IMR-90 (cell line): ENCODE results near the gene SNAPC2. TPM values are rescaled to one million over a fixed set of nuclear protein-coding genes. Genes with fewer than 3 reads are reported as not detected.

Source experiments
- ATAC-seq: fragments of 200-7000 bp; cut with Tn5 transposase; 2 replicates; pipeline ENCODE4 v1.9.1; 2020; ENCODE audit warnings: low read depth, mild to moderate bottlenecking, moderate library complexity
- BruUV-seq: library from RNA; stranded (reverse); fragments of 400-500 nt; replicated peaks from 2 replicates; lab custom pipeline; 2021; lab: Mats Ljungman, UMichigan
- CTCF ChIA-PET: fragments of 300-600 bp; formaldehyde crosslinking; extraction: SDS; loops from one replicate; lab custom pipeline; 2021; ENCODE audit warnings: antibody characterized with exemption; lab: Yijun Ruan, JAX
- POLR2A ChIA-PET: fragments of 300-600 bp; sonication (Branson Sonifier 250); formaldehyde crosslinking; loops from one replicate; lab custom pipeline; 2022; ENCODE audit warnings: antibody characterized with exemption; ENCODE audit not compliant: unreplicated experiment; lab: Charles Lee
- DNase-seq: peaks from one replicate; pipeline ENCODE4 v3.0.0; 2013
- H2AFZ ChIP-seq: replicated peaks from 2 replicates; pipeline ENCODE3; 2013; ENCODE audit warnings: low read length, mild to moderate bottlenecking; ENCODE audit not compliant: poor library complexity
- H2AK5ac ChIP-seq: 2 replicates; pipeline ENCODE4 v1.6.1; 2013; ENCODE audit warnings: low read depth, low read length, inconsistent platforms
- H2AK9ac ChIP-seq: replicated peaks from 2 replicates; pipeline ENCODE3; 2013; ENCODE audit warnings: mild to moderate bottlenecking, low read depth, low read length, moderate library complexity; ENCODE audit not compliant: poor library complexity
- H2BK120ac ChIP-seq: 2 replicates; pipeline ENCODE4 v1.6.1; 2013; ENCODE audit warnings: low read depth, low read length, inconsistent platforms
- H2BK15ac ChIP-seq: 3 replicates; pipeline ENCODE4 v1.6.1; 2013; ENCODE audit warnings: low read depth, low read length, inconsistent platforms
- H2BK20ac ChIP-seq: 2 replicates; pipeline ENCODE4 v1.6.1; 2013; ENCODE audit warnings: low read depth, mild to moderate bottlenecking, inconsistent platforms, low read length, moderate library complexity
- H2BK5ac ChIP-seq: 2 replicates; pipeline ENCODE4 v1.6.1; 2013; ENCODE audit warnings: mild to moderate bottlenecking, low read depth, low read length, inconsistent platforms; ENCODE audit not compliant: poor library complexity, severe bottlenecking
- H3K14ac ChIP-seq: replicated peaks from 2 replicates; pipeline ENCODE4 v1.6.1; 2013; ENCODE audit warnings: low read depth, low read length, inconsistent platforms
- H3K18ac ChIP-seq: 2 replicates; pipeline ENCODE4 v1.6.1; 2013; ENCODE audit warnings: low read depth, low read length, control low read depth
- H3K23ac ChIP-seq: 2 replicates; pipeline ENCODE4 v1.6.1; 2013; ENCODE audit warnings: low read depth, low read length, inconsistent platforms
- H3K27ac ChIP-seq: 2 replicates; pipeline ENCODE4 v1.5.1; 2013; ENCODE audit warnings: mild to moderate bottlenecking, control low read depth, low read length; ENCODE audit not compliant: insufficient read depth
- H3K27me3 ChIP-seq: 2 replicates; pipeline ENCODE4 v1.6.1; 2013; ENCODE audit warnings: low read length; ENCODE audit not compliant: control insufficient read depth, insufficient read depth
- H3K36me3 ChIP-seq: 2 replicates; pipeline ENCODE4 v1.6.1; 2013; ENCODE audit warnings: low read length, mixed read lengths; ENCODE audit not compliant: control insufficient read depth, insufficient read depth
- H3K4ac ChIP-seq: 2 replicates; pipeline ENCODE4 v1.6.1; 2013; ENCODE audit warnings: low read depth, low read length, inconsistent platforms
- H3K4me1 ChIP-seq: 2 replicates; pipeline ENCODE4 v1.6.1; 2013; ENCODE audit warnings: low read length, mixed read lengths; ENCODE audit not compliant: control insufficient read depth, insufficient read depth
- H3K4me2 ChIP-seq: 2 replicates; pipeline ENCODE4 v1.6.1; 2013; ENCODE audit warnings: low read depth, mild to moderate bottlenecking, control low read depth, low read length, moderate library complexity
- H3K4me3 ChIP-seq: 2 replicates; pipeline ENCODE4 v1.5.1; 2013; ENCODE audit warnings: low read depth, mild to moderate bottlenecking, control low read depth, low read length, moderate library complexity; ENCODE audit not compliant: insufficient read depth
- H3K56ac ChIP-seq: 2 replicates; pipeline ENCODE4 v1.6.1; 2013; ENCODE audit warnings: low read length, inconsistent platforms; ENCODE audit not compliant: insufficient read depth; ENCODE audit errors: extremely low read depth
- H3K79me1 ChIP-seq, 2 experiments: 2 replicates each; pipeline ENCODE4 v1.6.1; 2013; ENCODE audit warnings: low read length in 2 of 2, inconsistent platforms in 1 of 2, low read depth in 1 of 2
- H3K9ac ChIP-seq: 2 replicates; pipeline ENCODE4 v1.6.1; 2013; ENCODE audit warnings: low read depth, low read length, control low read depth
- H3K9me1 ChIP-seq: 2 replicates; pipeline ENCODE4 v1.6.1; 2013; ENCODE audit warnings: low read length, inconsistent platforms; ENCODE audit not compliant: insufficient read depth
- H3K9me3 ChIP-seq: 2 replicates; pipeline ENCODE4 v1.6.1; 2013; ENCODE audit warnings: low read length; ENCODE audit not compliant: control insufficient read depth, insufficient read depth
- H4K20me1 ChIP-seq: 2 replicates; pipeline ENCODE4 v1.6.1; 2013; ENCODE audit warnings: low read length, inconsistent platforms; ENCODE audit not compliant: insufficient read depth
- H4K5ac ChIP-seq: 2 replicates; pipeline ENCODE4 v1.6.1; 2013; ENCODE audit warnings: mild to moderate bottlenecking, low read depth, low read length, control low read depth
- H4K8ac ChIP-seq, 2 experiments: 2 replicates each; pipeline ENCODE4 v1.6.1; 2013; ENCODE audit warnings: low read depth in 2 of 2, low read length in 2 of 2, control low read depth in 1 of 2, inconsistent platforms in 1 of 2
- H4K91ac ChIP-seq: 2 replicates; pipeline ENCODE4 v1.6.1; 2013; ENCODE audit warnings: low read depth, low read length, inconsistent platforms; ENCODE audit not compliant: insufficient read depth
- CEBPB ChIP-seq: IDR thresholded peaks from 2 replicates; pipeline ENCODE4 v1.6.1; 2012; ENCODE audit warnings: low read depth, low read length, improper control_type of control experiment
- CHD1 ChIP-seq: IDR thresholded peaks from 2 replicates; pipeline ENCODE4 v1.6.1; 2012; ENCODE audit warnings: low read depth, low read length, improper control_type of control experiment
- MAFK ChIP-seq: IDR thresholded peaks from 2 replicates; pipeline ENCODE4 v1.6.1; 2012; ENCODE audit warnings: low read depth, low read length, improper control_type of control experiment
- NFE2L2 ChIP-seq: fragments of 150-350 bp; IDR thresholded peaks from 2 replicates; pipeline ENCODE4 v1.6.1; 2016; ENCODE audit warnings: low read depth, mild to moderate bottlenecking, low read length
- RFX5 ChIP-seq: IDR thresholded peaks from 2 replicates; pipeline ENCODE4 v1.8.0; 2012; ENCODE audit warnings: low read depth, mild to moderate bottlenecking, low read length, moderate library complexity
- WGBS, 2 experiments: methylation state at CpG; one replicate each; pipeline versions ENCODE4 v1.1.5 to v1.1.7; 2013; ENCODE audit warnings: missing lambda C conversion rate in 2 of 2; ENCODE audit not compliant: insufficient read length in 1 of 2; ENCODE audit errors: extremely low coverage in 2 of 2; 5-methylcytosine and 5-hydroxymethylcytosine counted together
- dilution Hi-C: fragments of 300-500 bp; cut with HindIII; formaldehyde crosslinking; loops from one replicate; pipeline ENCODE4 v1.14.3; 2018; ENCODE audit warnings: low sequenced_read_pairs; ENCODE audit not compliant: unreplicated experiment
- in situ Hi-C: fragments of 300-500 bp; cut with MboI; formaldehyde crosslinking; loops from 3 replicates; pipeline ENCODE4 v1.14.3; 2019; ENCODE audit warnings: low sequenced_read_pairs, inconsistent platforms, mixed read lengths
- intact Hi-C: fragments of 100-400 bp; cut with micrococcal nuclease; formaldehyde crosslinking; loops from 2 replicates; pipeline ENCODE4 v1.10.0; 2022
- polyA plus RNA-seq, 3 experiments: library from polyadenylated mRNA; depleted of rRNA; stranded (reverse); fragments of >200 nt; gene quantifications; 2 replicates each; pipeline ENCODE4 v1.2.3, GENCODE V29; 2012; ENCODE audit warnings: low replicate concordance in 1 of 3
- total RNA-seq: library from RNA; depleted of rRNA; stranded (reverse); fragments of >200 nt; gene quantifications from 2 replicates; pipeline ENCODE4 v1.2.3, GENCODE V29; 2012

The SNAPC2 gene
- total and polyA plus RNA-seq, 2 of the 4 experiments (the other 2 are of a cell fraction), result 12.5 to 29.2 TPM

DNA sequence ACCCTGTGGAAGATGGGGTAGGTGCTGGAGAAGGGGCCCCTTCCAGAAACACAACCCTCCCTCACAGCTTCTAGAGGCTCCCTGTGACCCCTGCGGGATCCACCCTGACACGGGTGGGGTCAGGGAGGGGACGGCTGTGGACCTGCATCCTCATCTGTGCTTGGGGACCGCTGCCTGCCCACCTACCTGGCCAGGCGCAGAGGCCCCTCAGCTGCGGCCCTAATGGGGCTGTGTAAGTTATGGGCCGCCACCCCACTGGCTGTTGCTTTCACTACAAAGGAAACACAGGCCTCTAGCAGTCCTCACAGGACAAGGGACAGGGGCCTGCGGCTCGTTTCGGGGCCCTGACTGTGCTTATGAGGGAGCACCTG, 12.8 kb downstream of the SNAPC2 start:
- DNase-seq, result no peak
- H3K56ac ChIP-seq, result no peak overlapping the region
- no peak overlapping the region for H4K8ac ChIP-seq
- intact Hi-C loops (no loop called here), dilution Hi-C loops (no loop called here), in situ Hi-C loops (no loop called here)
- H2AK9ac ChIP-seq, result peak overlapping the region; percentile 13
- H3K14ac ChIP-seq, result no peak overlapping the region
- no TSS peak for BruUV-seq
- TF ChIP-seq RFX5 (no peak), NFE2L2 (no peak), CEBPB (no peak), MAFK (no peak), CHD1 (no peak)
- H4K20me1 ChIP-seq, result peaks cover 14% of the 10 kb centered on the region
- POLR2A ChIA-PET, result no interaction called here
- no peak overlapping the region for H3K18ac ChIP-seq
- no peak overlapping the region for H3K4ac ChIP-seq
- no peak overlapping the region for H3K4me2 ChIP-seq
- no peak overlapping the region for H3K23ac ChIP-seq
- no peak overlapping the region for H2AK5ac ChIP-seq
- H3K27ac ChIP-seq, result no peak overlapping the region
- no peak overlapping the region for H4K91ac ChIP-seq
- peaks cover 3% of the 10 kb centered on the region; the same call in 1 of the 2 replicates for H3K9me1 ChIP-seq
- ATAC-seq, result no peak
- H3K4me1 ChIP-seq, result peaks cover 14% of the 10 kb centered on the region
- H2BK20ac ChIP-seq, result no peak overlapping the region
- H2BK5ac ChIP-seq, result no peak overlapping the region
- whole genome bisulfite sequencing, 2 experiments, result 100% methylated on average over 2 of the region's 10 CpGs; no CpG with 5 or more reads in 1 of the 2 experiments
- H2AFZ ChIP-seq, result no peak overlapping the region
- H3K9ac ChIP-seq, result no peak overlapping the region
- H3K36me3 ChIP-seq, result peaks cover 63% of the 10 kb centered on the region
- H3K27me3 ChIP-seq, result no peaks in the 10 kb centered on the region
- no peak overlapping the region for H4K5ac ChIP-seq
- H3K79me1 ChIP-seq, result peaks cover 5 to 20% of the 10 kb centered on the region in 2 experiments; a peak in 2 of 4 replicates
- no peak overlapping the region for H2BK15ac ChIP-seq
- H3K9me3 ChIP-seq, result no peaks in the 10 kb centered on the region
- H2BK120ac ChIP-seq, result no peak overlapping the region
- no peak overlapping the region for H3K4me3 ChIP-seq
- CTCF ChIA-PET, result no interaction called here
